ENCODE measurements around the gene MDC1. TPM values are rescaled to one million over a fixed set of nuclear protein-coding genes. Genes with fewer than 3 reads are reported as not detected.

The MDC1 gene
- total RNA-seq, 1 experiment from 2014 or later = 46.6 TPM

GRCh38 chr6:30742316-30743098, 25.4 kb upstream of the MDC1 start, which contains the start of gene FLOT1:
TSS of gene FLOT1 (minus strand) at chr6:30742687. CDS start at chr6:30742189, 498 bp downstream.
- Histone ChIP-seq H3K4me3 (ENCODE audit: low read depth, low read length) (peak within 1 kb of the TSS; percentile 48), H3K36me3 (ENCODE audit: control insufficient read depth, insufficient read depth, low read length) (peaks cover 6% of the 10 kb centered on the region), H3K27me3 (replicated peaks; ENCODE audit: control insufficient read depth, insufficient read depth, low read length) (no peaks in the 10 kb centered on the region), H3K9me3 (no peaks in the 10 kb centered on the region), H3K4me1 (peaks cover 19% of the 10 kb centered on the region)
- peak; percentile 96 to 97 for DNase-seq
- no peak for TF ChIP-seq CTCF (IDR thresholded peaks at IDR 0.05; ENCODE audit: insufficient read depth in 1 of 2, low read depth in 1 of 2, low read length in 1 of 2, severe bottlenecking in 1 of 2, unreplicated experiment in 1 of 2)
- Mint-ChIP-seq H3K9me3 (ENCODE audit: unreplicated experiment) (no peaks in the 10 kb centered on the region), H3K4me3 (ENCODE audit: unreplicated experiment) (peak within 1 kb of the TSS; percentile 90), H3K4me1 (ENCODE audit: low read depth, unreplicated experiment) (peaks cover 25% of the 10 kb centered on the region), H3K27ac (ENCODE audit: unreplicated experiment) (peak within 1 kb of the TSS; percentile 82), H3K27me3 (ENCODE audit: insufficient read depth, unreplicated experiment) (no peaks in the 10 kb centered on the region), H3K36me3 (ENCODE audit: insufficient read depth, unreplicated experiment) (peaks cover 63% of the 10 kb centered on the region)
- intact Hi-C loops (cut with micrococcal nuclease; ENCODE audit: unreplicated experiment) = loop anchor here (2.0 to 10.0 kb wide), 5 partner anchors 26 to 342 kb away; partner anchors contain the start of gene MDC1
- POLR2A ChIA-PET = interaction anchor here (0.7 to 1.0 kb wide), 2 partner anchors 21 to 26 kb away, joined by 3 to 5 read pairs; no protein-coding TSS in a partner anchor
- no TSS peak for BruUV-seq (replicated peaks)
- CTCF ChIA-PET = interaction anchor here (0.6 to 1.5 kb wide), 9 partner anchors 12 to 345 kb away, joined by 3 to 9 read pairs (median 3); no protein-coding TSS in a partner anchor

GRCh38 chr6:30741789-30742315, 24.8 kb upstream of the MDC1 start:
- H3K9me3 ChIP-seq = no peaks in the 10 kb centered on the region
- TF ChIP-seq CTCF (IDR thresholded peaks at IDR 0.05; ENCODE audit: insufficient read depth in 1 of 2, low read depth in 1 of 2, low read length in 1 of 2, severe bottlenecking in 1 of 2, unreplicated experiment in 1 of 2) = no peak
- Mint-ChIP-seq H3K9me3 (ENCODE audit: unreplicated experiment) (no peaks in the 10 kb centered on the region), H3K4me3 (ENCODE audit: unreplicated experiment) (peak overlapping the region; percentile 90), H3K27me3 (ENCODE audit: insufficient read depth, unreplicated experiment) (no peaks in the 10 kb centered on the region), H3K36me3 (ENCODE audit: insufficient read depth, unreplicated experiment) (peaks cover 69% of the 10 kb centered on the region), H3K27ac (ENCODE audit: unreplicated experiment) (peak overlapping the region; percentile 82), H3K4me1 (ENCODE audit: low read depth, unreplicated experiment) (peaks cover 26% of the 10 kb centered on the region)
- DNase-seq = no peak
- intact Hi-C loops (cut with micrococcal nuclease; ENCODE audit: unreplicated experiment) = loop anchor here (2.0 to 10.0 kb wide), 5 partner anchors 25 to 343 kb away; partner anchors contain the start of gene MDC1
- H3K4me1 ChIP-seq = peaks cover 19% of the 10 kb centered on the region
- no TSS peak for BruUV-seq (replicated peaks)
- POLR2A ChIA-PET = no interaction called here
- H3K4me3 ChIP-seq (ENCODE audit: low read depth, low read length) = peak overlapping the region; percentile 48
- no peaks in the 10 kb centered on the region for H3K27me3 ChIP-seq (replicated peaks; ENCODE audit: control insufficient read depth, insufficient read depth, low read length)
- CTCF ChIA-PET = interaction anchor here (0.6 to 1.4 kb wide), 5 partner anchors 11 to 346 kb away, joined by 3 read pairs; no protein-coding TSS in a partner anchor
- H3K36me3 ChIP-seq (ENCODE audit: control insufficient read depth, insufficient read depth, low read length) = peaks cover 6% of the 10 kb centered on the region

- peak overlapping the region; percentile 82 for H3K27ac Mint-ChIP-seq (ENCODE audit: unreplicated experiment)
- peaks cover 28% of the 10 kb centered on the region for H3K4me1 Mint-ChIP-seq (ENCODE audit: low read depth, unreplicated experiment)
- Histone ChIP-seq H3K36me3 (ENCODE audit: control insufficient read depth, insufficient read depth, low read length) (peaks cover 6% of the 10 kb centered on the region), H3K9me3 (no peaks in the 10 kb centered on the region), H3K4me1 (peaks cover 19% of the 10 kb centered on the region), H3K27me3 (replicated peaks; ENCODE audit: control insufficient read depth, insufficient read depth, low read length) (no peaks in the 10 kb centered on the region), H3K4me3 (ENCODE audit: low read depth, low read length) (peak overlapping the region; percentile 48)
- TF ChIP-seq CTCF (IDR thresholded peaks at IDR 0.05; ENCODE audit: insufficient read depth in 1 of 2, low read depth in 1 of 2, low read length in 1 of 2, severe bottlenecking in 1 of 2, unreplicated experiment in 1 of 2) = no peak
- no peak for DNase-seq
- H3K4me3 Mint-ChIP-seq (ENCODE audit: unreplicated experiment) = peak overlapping the region; percentile 90
- intact Hi-C loops (cut with micrococcal nuclease; ENCODE audit: unreplicated experiment) = loop anchor here (5.0 to 10.0 kb wide), 2 partner anchors 51 to 344 kb away; no protein-coding TSS in a partner anchor
- no peaks in the 10 kb centered on the region for H3K9me3 Mint-ChIP-seq (ENCODE audit: unreplicated experiment)
- peaks cover 73% of the 10 kb centered on the region for H3K36me3 Mint-ChIP-seq (ENCODE audit: insufficient read depth, unreplicated experiment)
- no TSS peak for BruUV-seq (replicated peaks)
- ChIA-PET CTCF (interaction anchor here (0.9 to 1.4 kb wide), 2 partner anchors 11 to 89 kb away, joined by 3 read pairs; no protein-coding TSS in a partner anchor), POLR2A (no interaction called here)
- H3K27me3 Mint-ChIP-seq (ENCODE audit: insufficient read depth, unreplicated experiment) = no peaks in the 10 kb centered on the region
Measured at GRCh38 chr6:30741063-30741779, 24.1 kb upstream of the MDC1 start.

All from Caco-2 (cell line).